Neural progenitor cell (in vitro differentiated cells): ENCODE data around the gene FYN. TPM values are rescaled to one million over a fixed set of nuclear protein-coding genes. Genes with fewer than 3 reads are reported as not detected.

Source experiments
- DNase-seq: peaks from one replicate; pipeline ENCODE4 v3.0.0-alpha.2; 2016; ENCODE audit warnings: low spot score
- H2AFZ ChIP-seq: fragments of 200-600 bp; sonication (generic); replicated peaks from 2 replicates; pipeline ENCODE4 v1.6.1; 2016; ENCODE audit warnings: antibody characterized with exemption
- H3F3A ChIP-seq: fragments of 200-600 bp; sonication (generic); 2 replicates; pipeline ENCODE4 v1.6.1; 2016; ENCODE audit warnings: antibody characterized with exemption, low read depth
- H3K27ac ChIP-seq: fragments of 200-600 bp; sonication (generic); 2 replicates; pipeline ENCODE4 v1.5.1; 2016; ENCODE audit warnings: mild to moderate bottlenecking
- H3K27me3 ChIP-seq: fragments of 200-600 bp; sonication (generic); 2 replicates; pipeline ENCODE4 v1.6.1; 2016; ENCODE audit warnings: mild to moderate bottlenecking, moderate library complexity
- H3K36me3 ChIP-seq: fragments of 200-600 bp; sonication (generic); 2 replicates; pipeline ENCODE4 v1.5.1; 2016
- H3K4me1 ChIP-seq: fragments of 200-600 bp; sonication (generic); 2 replicates; pipeline ENCODE4 v1.6.1; 2016; ENCODE audit warnings: mixed run types
- H3K4me2 ChIP-seq: fragments of 200-600 bp; sonication (generic); 2 replicates; pipeline ENCODE4 v1.6.1; 2016
- H3K4me3 ChIP-seq: fragments of 200-600 bp; sonication (generic); 2 replicates; pipeline ENCODE4 v1.5.1; 2016
- H3K79me2 ChIP-seq: fragments of 200-600 bp; sonication (generic); 2 replicates; pipeline ENCODE4 v1.6.1; 2016; ENCODE audit warnings: low read depth
- H3K9ac ChIP-seq: fragments of 200-600 bp; sonication (generic); 2 replicates; pipeline ENCODE4 v1.6.1; 2016
- H3K9me3 ChIP-seq: fragments of 200-600 bp; sonication (generic); 2 replicates; pipeline ENCODE4 v1.5.1; 2016; ENCODE audit warnings: low read depth
- H4K20me1 ChIP-seq: fragments of 200-600 bp; sonication (generic); 2 replicates; pipeline ENCODE4 v1.6.1; 2016; ENCODE audit warnings: low read depth
- H3K27ac Mint-ChIP-seq: 3 replicates; pipeline ENCODE4 v1.8.0; 2021; ENCODE audit warnings: mixed read lengths
- H3K27me3 Mint-ChIP-seq: 2 replicates; pipeline ENCODE4 v1.8.0; 2022; ENCODE audit warnings: low read depth, mild to moderate bottlenecking, inconsistent platforms, moderate library complexity, mixed read lengths; ENCODE audit not compliant: insufficient read depth
- H3K36me3 Mint-ChIP-seq: 3 replicates; pipeline ENCODE4 v1.8.0; 2021; ENCODE audit warnings: mixed read lengths
- H3K4me1 Mint-ChIP-seq: 3 replicates; pipeline ENCODE4 v1.8.0; 2021; ENCODE audit warnings: mixed read lengths
- H3K4me3 Mint-ChIP-seq: 3 replicates; pipeline ENCODE4 v1.8.0; 2021; ENCODE audit warnings: mild to moderate bottlenecking, moderate library complexity, mixed read lengths
- H3K9me3 Mint-ChIP-seq: 3 replicates; pipeline ENCODE4 v1.8.0; 2020; ENCODE audit warnings: mixed read lengths
- CTCF ChIP-seq: fragments of 200-600 bp; sonication (generic); IDR thresholded peaks from 2 replicates; pipeline ENCODE4 v1.5.1; 2017; ENCODE audit warnings: antibody characterized with exemption, mild to moderate bottlenecking
- EZH2 ChIP-seq: fragments of 200-600 bp; sonication (generic); IDR thresholded peaks from 2 replicates; pipeline ENCODE4 v1.6.1; 2017; ENCODE audit warnings: antibody characterized with exemption, mild to moderate bottlenecking, moderate library complexity
- EZH2phosphoT487 ChIP-seq: fragments of 200-600 bp; sonication (generic); IDR thresholded peaks from 2 replicates; pipeline ENCODE4 v1.6.1; 2017; ENCODE audit warnings: antibody characterized with exemption
- total RNA-seq: library from RNA; depleted of rRNA; stranded (reverse); fragments of >200 nt; gene quantifications from 2 replicates; pipeline ENCODE4 v1.2.3, GENCODE V29; 2015; ENCODE audit warnings: low replicate concordance

FYN gene
- total RNA-seq, 1 donor from 2014 or later, result 167 TPM

- Mint-ChIP-seq H3K36me3 (peaks cover 23% of the 10 kb centered on the region), H3K27ac (peak overlapping the region; percentile 34), H3K27me3 (peaks cover 13% of the 10 kb centered on the region), H3K9me3 (no peaks in the 10 kb centered on the region), H3K4me3 (no peak overlapping the region), H3K4me1 (peaks cover 58% of the 10 kb centered on the region)
- Histone ChIP-seq H3K79me2 (no peaks in the 10 kb centered on the region), H3K4me1 (peaks cover 22% of the 10 kb centered on the region), H4K20me1 (peaks cover 5% of the 10 kb centered on the region), H2AFZ (no peak overlapping the region), H3K9ac (no peak overlapping the region), H3K36me3 (no peaks in the 10 kb centered on the region), H3K9me3 (no peaks in the 10 kb centered on the region), H3K27me3 (no peaks in the 10 kb centered on the region), H3K4me2 (no peak overlapping the region), H3K4me3 (no peak overlapping the region), H3K27ac (no peak overlapping the region), H3F3A (no peaks in the 10 kb centered on the region)
- no peak for DNase-seq
- TF ChIP-seq CTCF (no peak), EZH2phosphoT487 (no peak), EZH2 (no peak)
Observed at GRCh38 chr6:111741177-111741952, 131.9 kb downstream of the FYN start.

- TF ChIP-seq CTCF, result no peak
- no peak for TF ChIP-seq EZH2
- TF ChIP-seq EZH2phosphoT487, result no peak
- no peak overlapping the region for H3K4me2 ChIP-seq
- peaks cover 18% of the 10 kb centered on the region for H3K4me1 ChIP-seq
- DNase-seq, result no peak
- peaks cover 5% of the 10 kb centered on the region for H4K20me1 ChIP-seq
- H3K9me3 ChIP-seq, result no peaks in the 10 kb centered on the region
- no peaks in the 10 kb centered on the region for H3K27me3 ChIP-seq
- H3K4me3 Mint-ChIP-seq, result no peak overlapping the region
- H3F3A ChIP-seq, result no peaks in the 10 kb centered on the region
- no peaks in the 10 kb centered on the region for H3K79me2 ChIP-seq
- no peak overlapping the region for H2AFZ ChIP-seq
- no peaks in the 10 kb centered on the region for H3K9me3 Mint-ChIP-seq
- peaks cover 25% of the 10 kb centered on the region for H3K36me3 Mint-ChIP-seq
- no peaks in the 10 kb centered on the region for H3K36me3 ChIP-seq
- H3K27ac Mint-ChIP-seq, result peak overlapping the region; percentile 65
- no peak overlapping the region for H3K4me3 ChIP-seq
- no peak overlapping the region for H3K27ac ChIP-seq
- H3K9ac ChIP-seq, result no peak overlapping the region
- peaks cover 13% of the 10 kb centered on the region for H3K27me3 Mint-ChIP-seq
- H3K4me1 Mint-ChIP-seq, result peaks cover 62% of the 10 kb centered on the region
Observed at GRCh38 chr6:111740506-111740905, 132.7 kb downstream of the FYN start.

GRCh38 chr6:111739257-111739696, 134.0 kb downstream of the FYN start:
- DNase-seq, result no peak
- Histone ChIP-seq H3F3A (no peaks in the 10 kb centered on the region), H3K36me3 (no peaks in the 10 kb centered on the region), H3K9me3 (no peaks in the 10 kb centered on the region), H4K20me1 (no peaks in the 10 kb centered on the region), H3K27ac (no peak overlapping the region), H3K4me1 (peaks cover 14% of the 10 kb centered on the region), H3K79me2 (peaks cover 10% of the 10 kb centered on the region), H2AFZ (no peak overlapping the region), H3K27me3 (no peaks in the 10 kb centered on the region), H3K9ac (no peak overlapping the region), H3K4me3 (no peak overlapping the region), H3K4me2 (no peak overlapping the region)
- Mint-ChIP-seq H3K27me3 (peaks cover 12% of the 10 kb centered on the region), H3K9me3 (peaks cover 5% of the 10 kb centered on the region), H3K4me3 (no peak overlapping the region), H3K36me3 (peaks cover 31% of the 10 kb centered on the region), H3K4me1 (peaks cover 62% of the 10 kb centered on the region), H3K27ac (peak overlapping the region; percentile 44)
- no peak for TF ChIP-seq EZH2phosphoT487
- no peak for TF ChIP-seq EZH2
- no peak for TF ChIP-seq CTCF
